AG08396 (cell line): ENCODE results near the gene KCNJ15.
"Not testable (repeated sequence)": the region's sequence is repeated elsewhere in the genome, so short reads cannot be mapped to it uniquely, and the experiment has no call there.

Experiments used
- DNase-seq: peaks from one replicate; pipeline ENCODE4 v3.0.0; 2012; ENCODE audit warnings: low spot score, mixed read lengths

KCNJ15 gene

GRCh38 chr21:38244885-38245869 is 11.6 kb upstream of the KCNJ15 start:
- peak; percentile 57 for DNase-seq

GRCh38 chr21:38246511-38246910 is 10.3 kb upstream of the KCNJ15 start:
- no peak for DNase-seq

GRCh38 chr21:38247054-38247453 is 9.7 kb upstream of the KCNJ15 start:
- not testable (repeated sequence) for DNase-seq

- no peak for DNase-seq
These were observed 8.9 kb upstream of the KCNJ15 start for GRCh38 chr21:38247738-38248510.

- DNase-seq, result no peak
These were observed 7.5 kb upstream of the KCNJ15 start for GRCh38 chr21:38249256-38249655.

GRCh38 chr21:38249696-38250278 is 7.0 kb upstream of the KCNJ15 start:
- no peak for DNase-seq

GRCh38 chr21:38250991-38251418 is 5.8 kb upstream of the KCNJ15 start:
- no peak for DNase-seq

- DNase-seq, result no peak
These were observed 1.8 kb upstream of the KCNJ15 start for GRCh38 chr21:38254970-38255369.

GRCh38 chr21:38255571-38256117 is 1.1 kb upstream of the KCNJ15 start:
- DNase-seq, result no peak

- no peak for DNase-seq
These were observed 876 bp downstream of the KCNJ15 start for GRCh38 chr21:38257667-38258066.

GRCh38 chr21:38258521-38259485 is 2.0 kb downstream of the KCNJ15 start:
- peak; percentile 53 for DNase-seq

- no peak for DNase-seq
These were observed 2.9 kb downstream of the KCNJ15 start for GRCh38 chr21:38259665-38260064.

GRCh38 chr21:38260426-38260825 is 3.6 kb downstream of the KCNJ15 start:
- no peak for DNase-seq

GRCh38 chr21:38261851-38262250 is 5.1 kb downstream of the KCNJ15 start:
- no peak for DNase-seq

- DNase-seq, result peak; percentile 14
These were observed 6.7 kb downstream of the KCNJ15 start for GRCh38 chr21:38263493-38263892.

GRCh38 chr21:38264571-38264970 is 7.8 kb downstream of the KCNJ15 start:
- DNase-seq, result no peak

- DNase-seq, result no peak
These were observed 8.4 kb downstream of the KCNJ15 start for GRCh38 chr21:38265166-38265565.

GRCh38 chr21:38266732-38267131 is 9.9 kb downstream of the KCNJ15 start:
- peak; percentile 23 for DNase-seq

- DNase-seq, result no peak
These were observed 10.5 kb downstream of the KCNJ15 start for GRCh38 chr21:38267136-38267755.
